Gastrocnemius medialis (tissue), 4 donors: ENCODE measurements around the gene ZBTB44. TPM values are rescaled to one million over a fixed set of nuclear protein-coding genes. Genes with fewer than 3 reads are reported as not detected.
"Not testable (repeated sequence)": the region's sequence is repeated elsewhere in the genome, so short reads cannot be mapped to it uniquely, and the experiment has no call there.

Experiments
- ATAC-seq, 2 donors: fragments of 150-250 bp; one replicate each; pipeline ENCODE4 v1.9.1; 2016
- DNase-seq, 2 donors: peaks; one replicate each; pipeline ENCODE4 v3.0.0-alpha.2; 2019
- H3K27ac ChIP-seq, 4 donors: fragments of 200-600 bp; sonication (generic); 1 replicate in 1 of 4; 2 replicates in 3 of 4; pipeline ENCODE4 v1.5.1; 2016 to 2018; ENCODE audit warnings: mild to moderate bottlenecking in 2 of 4, moderate library complexity in 1 of 4
- H3K27me3 ChIP-seq, 3 donors: fragments of 200-600 bp; sonication (generic) in 2 of 3; 1 replicate in 1 of 3; 2 replicates in 2 of 3; pipeline versions ENCODE4 v1.5.1 to v1.6.0; 2016 to 2019; ENCODE audit warnings: mild to moderate bottlenecking in 1 of 3, moderate library complexity in 1 of 3
- H3K36me3 ChIP-seq, 2 donors: fragments of 200-600 bp; sonication (generic) in 1 of 2; one replicate each; pipeline ENCODE4 v1.5.1; 2017 to 2018
- H3K4me1 ChIP-seq, 2 donors: fragments of 200-600 bp; sonication (generic) in 1 of 2; one replicate each; pipeline ENCODE4 v1.5.1; 2016 to 2017; ENCODE audit warnings: mild to moderate bottlenecking in 2 of 2
- H3K4me3 ChIP-seq, 4 donors: fragments of 200-600 bp; sonication (generic) in 3 of 4; 1 replicate in 1 of 4; 2 replicates in 3 of 4; pipeline ENCODE4 v1.5.1; 2016 to 2019; ENCODE audit warnings: mild to moderate bottlenecking in 2 of 4
- H3K9me3 ChIP-seq, 3 donors: fragments of 200-600 bp; sonication (generic) in 2 of 3; 1 replicate in 1 of 3; 2 replicates in 2 of 3; pipeline ENCODE4 v1.5.1; 2016 to 2019
- CTCF ChIP-seq, 5 experiments: fragments of 450-650 bp in 3 of 5; fragments of 200-600 bp in 2 of 5; sonication (generic) in 2 of 5; IDR thresholded peaks in 4 of 5; conservative IDR thresholded peaks in 1 of 5; 1 replicate in 4 of 5; 2 replicates in 1 of 5; pipeline ENCODE4 v1.5.1; 2016 to 2019; ENCODE audit warnings: antibody characterized with exemption in 5 of 5, mild to moderate bottlenecking in 3 of 5, moderate library complexity in 3 of 5
- POLR2A ChIP-seq, 2 donors: fragments of 450-650 bp; IDR thresholded peaks; one replicate each; pipeline ENCODE4 v1.6.1; 2017; ENCODE audit warnings: antibody characterized with exemption in 2 of 2, mild to moderate bottlenecking in 2 of 2, moderate library complexity in 2 of 2
- in situ Hi-C, 4 donors: fragments of 200-750 bp; cut with MboI; loops; one replicate each; pipeline versions ENCODE4 v1.15.0 to v1.8.0; 2017; ENCODE audit warnings: low sequenced_read_pairs in 4 of 4
- intact Hi-C: fragments of 100-400 bp; cut with DNase I; formaldehyde crosslinking; loops from one replicate; pipeline ENCODE4 v1.15.1; 2023; ENCODE audit warnings: low total_unique reads
- total RNA-seq, 4 donors: library from RNA; depleted of rRNA; stranded (reverse); fragments of >200 nt; gene quantifications; one replicate each; pipeline versions ENCODE4 v1.1.0 to v1.2.3, GENCODE V29; 2016

ZBTB44 gene
- total RNA-seq, 4 donors from 2014 or later, result 57.4 to 108 (median 68.8) TPM

- no peaks in the 10 kb centered on the region for H3K36me3 ChIP-seq
- no peaks in the 10 kb centered on the region for H3K4me1 ChIP-seq
- no peaks in the 10 kb centered on the region for H3K27me3 ChIP-seq
- in situ Hi-C loops, result no loop called here
- intact Hi-C loops, result no loop called here
- no peak overlapping the region for H3K27ac ChIP-seq
- DNase-seq (no peak), ATAC-seq (no peak)
- no peaks in the 10 kb centered on the region for H3K9me3 ChIP-seq
- TF ChIP-seq POLR2A (IDR thresholded peaks at IDR 0.05) (no peak), CTCF (IDR thresholded peaks at IDR 0.05 in 4 of 5, conservative IDR thresholded peaks at IDR 0.05 in 1 of 5) (no peak)
- no peak overlapping the region for H3K4me3 ChIP-seq
Measured at GRCh38 chr11:130198292-130198691, 116.4 kb downstream of the ZBTB44 start.

GRCh38 chr11:130197386-130198035 lies 117.2 kb downstream of the ZBTB44 start:
- Histone ChIP-seq H3K9me3 (no peaks in the 10 kb centered on the region), H3K4me1 (no peaks in the 10 kb centered on the region), H3K27ac (no peak overlapping the region), H3K36me3 (no peaks in the 10 kb centered on the region), H3K27me3 (no peaks in the 10 kb centered on the region), H3K4me3 (no peak overlapping the region)
- ATAC-seq (no peak), DNase-seq (no peak)
- TF ChIP-seq POLR2A (IDR thresholded peaks at IDR 0.05) (no peak), CTCF (IDR thresholded peaks at IDR 0.05 in 4 of 5, conservative IDR thresholded peaks at IDR 0.05 in 1 of 5) (no peak)
- in situ Hi-C loops (no loop called here), intact Hi-C loops (no loop called here)

GRCh38 chr11:130194241-130195023 lies 120.3 kb downstream of the ZBTB44 start:
- no peaks in the 10 kb centered on the region for H3K9me3 ChIP-seq
- H3K27me3 ChIP-seq, result no peaks in the 10 kb centered on the region
- H3K4me3 ChIP-seq, result no peak overlapping the region
- no peak for ATAC-seq
- H3K36me3 ChIP-seq, result no peaks in the 10 kb centered on the region
- H3K4me1 ChIP-seq, result no peaks in the 10 kb centered on the region
- intact Hi-C loops, result no loop called here
- no peak for DNase-seq
- TF ChIP-seq CTCF (IDR thresholded peaks at IDR 0.05 in 4 of 5, conservative IDR thresholded peaks at IDR 0.05 in 1 of 5) (no peak), POLR2A (IDR thresholded peaks at IDR 0.05) (no peak)
- in situ Hi-C loops, result no loop called here
- H3K27ac ChIP-seq, result no peak overlapping the region

GRCh38 chr11:130193551-130193950 lies 121.2 kb downstream of the ZBTB44 start:
- DNase-seq, in situ Hi-C loops, intact Hi-C loops: not testable (repeated sequence)

GRCh38 chr11:130192845-130193267 lies 121.9 kb downstream of the ZBTB44 start:
- H3K4me1 ChIP-seq, result no peaks in the 10 kb centered on the region
- no peaks in the 10 kb centered on the region for H3K36me3 ChIP-seq
- H3K9me3 ChIP-seq, result no peaks in the 10 kb centered on the region
- H3K4me3 ChIP-seq, result no peak overlapping the region
- intact Hi-C loops (no loop called here), in situ Hi-C loops (no loop called here)
- no peak overlapping the region for H3K27ac ChIP-seq
- H3K27me3 ChIP-seq, result no peaks in the 10 kb centered on the region
- DNase-seq (no peak), ATAC-seq (no peak)
- TF ChIP-seq CTCF (IDR thresholded peaks at IDR 0.05 in 4 of 5, conservative IDR thresholded peaks at IDR 0.05 in 1 of 5), result no peak
- TF ChIP-seq POLR2A (IDR thresholded peaks at IDR 0.05), result no peak

More at GRCh38 chr11:130193551-130193950, 121.2 kb downstream of the ZBTB44 start:
- not testable (repeated sequence) for H3K9me3 ChIP-seq, H3K4me1 ChIP-seq, H3K27ac ChIP-seq, ATAC-seq, H3K4me3 ChIP-seq, H3K36me3 ChIP-seq, H3K27me3 ChIP-seq
